H9 (cell line): ENCODE data around the gene SPRR2F. TPM values are rescaled to one million over a fixed set of nuclear protein-coding genes. Genes with fewer than 3 reads are reported as not detected.

Experiments
- DNase-seq: peaks from one replicate; pipeline ENCODE4 v3.0.0-alpha.2; 2017
- H2AFZ ChIP-seq: one replicate; pipeline ENCODE4 v1.6.1; 2013; ENCODE audit warnings: mild to moderate bottlenecking, low read length, control low read depth, moderate library complexity
- H2AK5ac ChIP-seq: 2 replicates; pipeline ENCODE4 v1.6.1; 2013; ENCODE audit warnings: low read length, control low read depth, mixed read lengths; ENCODE audit not compliant: insufficient read length
- H2BK120ac ChIP-seq: one replicate; pipeline ENCODE4 v1.6.1; 2013; ENCODE audit warnings: low read depth, mild to moderate bottlenecking, low read length, control low read depth, inconsistent platforms; ENCODE audit not compliant: poor library complexity, severe bottlenecking
- H2BK12ac ChIP-seq: 2 replicates; pipeline ENCODE4 v1.6.1; 2013; ENCODE audit warnings: low read length, control low read depth, mixed read lengths, low read depth; ENCODE audit not compliant: insufficient read length
- H2BK15ac ChIP-seq: 2 replicates; pipeline ENCODE4 v1.6.1; 2013; ENCODE audit warnings: low read depth, low read length, control low read depth
- H2BK20ac ChIP-seq: one replicate; pipeline ENCODE4 v1.6.1; 2013; ENCODE audit warnings: low read depth, mild to moderate bottlenecking, low read length, control low read depth, inconsistent platforms; ENCODE audit not compliant: poor library complexity, severe bottlenecking
- H2BK5ac ChIP-seq: 2 replicates; pipeline ENCODE4 v1.6.1; 2013; ENCODE audit warnings: low read length, control low read depth, mixed read lengths; ENCODE audit not compliant: insufficient read length
- H3K14ac ChIP-seq: 2 replicates; pipeline ENCODE4 v1.6.1; 2013; ENCODE audit warnings: low read length, control low read depth; ENCODE audit not compliant: insufficient read depth
- H3K18ac ChIP-seq: 2 replicates; pipeline ENCODE4 v1.6.1; 2013; ENCODE audit warnings: low read depth, mild to moderate bottlenecking, mixed read lengths, low read length, control low read depth; ENCODE audit not compliant: insufficient read length
- H3K23ac ChIP-seq: 2 replicates; pipeline ENCODE4 v1.6.1; 2013; ENCODE audit warnings: low read length, control low read depth, mixed read lengths, low read depth; ENCODE audit not compliant: insufficient read length
- H3K23me2 ChIP-seq: 2 replicates; pipeline ENCODE4 v1.6.1; 2013; ENCODE audit warnings: low read depth, mild to moderate bottlenecking, mixed read lengths, low read length, control low read depth; ENCODE audit not compliant: insufficient read length, poor library complexity, severe bottlenecking
- H3K27ac ChIP-seq: 2 replicates; pipeline ENCODE4 v1.5.1; 2013; ENCODE audit warnings: low read length, control low read depth, mixed read lengths, low read depth; ENCODE audit not compliant: insufficient read length
- H3K27me3 ChIP-seq: 2 replicates; pipeline ENCODE4 v1.6.1; 2013; ENCODE audit warnings: low read length, control low read depth, inconsistent platforms; ENCODE audit not compliant: insufficient read depth
- H3K4ac ChIP-seq: 2 replicates; pipeline ENCODE4 v1.6.1; 2013; ENCODE audit warnings: low read depth, mild to moderate bottlenecking, control low read depth, inconsistent platforms, low read length, moderate library complexity
- H3K4me1 ChIP-seq: 2 replicates; pipeline ENCODE4 v1.6.1; 2013; ENCODE audit warnings: low read length, control low read depth, inconsistent platforms; ENCODE audit not compliant: insufficient read depth
- H3K4me2 ChIP-seq: 2 replicates; pipeline ENCODE4 v1.6.1; 2013; ENCODE audit warnings: low read length, control low read depth, mixed read lengths; ENCODE audit not compliant: insufficient read length, insufficient read depth
- H3K56ac ChIP-seq: 2 replicates; pipeline ENCODE4 v1.6.1; 2013; ENCODE audit warnings: low read depth, mild to moderate bottlenecking, mixed read lengths, low read length, control low read depth; ENCODE audit not compliant: insufficient read length
- H3K79me1 ChIP-seq: 2 replicates; pipeline ENCODE4 v1.6.1; 2013; ENCODE audit warnings: low read depth, mild to moderate bottlenecking, moderate library complexity, low read length, control low read depth, inconsistent platforms; ENCODE audit not compliant: insufficient read depth, poor library complexity, severe bottlenecking
- H3K79me2 ChIP-seq: 2 replicates; pipeline ENCODE4 v1.6.1; 2013; ENCODE audit warnings: low read length, control low read depth, inconsistent platforms; ENCODE audit not compliant: insufficient read depth
- H3K9ac ChIP-seq: 2 replicates; pipeline ENCODE4 v1.6.1; 2013; ENCODE audit warnings: low read length, control low read depth, mixed read lengths; ENCODE audit not compliant: insufficient read length; ENCODE audit errors: extremely low read depth
- H3K9me3 ChIP-seq: one replicate; pipeline ENCODE4 v1.6.1; 2013; ENCODE audit warnings: low read depth, low read length, inconsistent platforms; ENCODE audit not compliant: control insufficient read depth
- H3T11ph ChIP-seq: one replicate; pipeline ENCODE4 v1.6.1; 2013; ENCODE audit warnings: mild to moderate bottlenecking, low read length, control low read depth, inconsistent platforms
- H4K20me1 ChIP-seq: one replicate; pipeline ENCODE4 v1.6.1; 2013; ENCODE audit not compliant: control insufficient read depth, insufficient read length, insufficient read depth
- H4K5ac ChIP-seq: 2 replicates; pipeline ENCODE4 v1.6.1; 2013; ENCODE audit warnings: low read depth, mild to moderate bottlenecking, mixed read lengths, low read length, control low read depth; ENCODE audit not compliant: insufficient read length
- H4K8ac ChIP-seq: replicated peaks from 2 replicates; pipeline ENCODE4 v1.6.1; 2013; ENCODE audit warnings: low read length, control low read depth, mixed read lengths, low read depth; ENCODE audit not compliant: insufficient read length
- H4K91ac ChIP-seq: 2 replicates; pipeline ENCODE4 v1.6.1; 2013; ENCODE audit warnings: low read depth, mild to moderate bottlenecking, moderate library complexity, mixed read lengths, low read length, control low read depth; ENCODE audit not compliant: insufficient read length
- H3K27ac Mint-ChIP-seq, 3 experiments: 2 replicates in 2 of 3; 3 replicates in 1 of 3; pipeline ENCODE4 v1.8.0; 2020 to 2021; ENCODE audit warnings: mixed read lengths in 3 of 3, mild to moderate bottlenecking in 1 of 3, moderate library complexity in 1 of 3
- H3K27me3 Mint-ChIP-seq: 2 replicates; pipeline ENCODE4 v1.8.0; 2021; ENCODE audit warnings: low read depth, mild to moderate bottlenecking, moderate library complexity, mixed read lengths
- H3K36me3 Mint-ChIP-seq, 3 experiments: 2 replicates in 2 of 3; 3 replicates in 1 of 3; pipeline ENCODE4 v1.8.0; 2020 to 2021; ENCODE audit warnings: low read depth in 3 of 3, mixed read lengths in 3 of 3; ENCODE audit not compliant: insufficient read depth in 1 of 3
- H3K4me1 Mint-ChIP-seq, 2 experiments: 2 replicates each; pipeline ENCODE4 v1.8.0; 2020; ENCODE audit warnings: mixed read lengths in 2 of 2
- H3K4me3 Mint-ChIP-seq, 2 experiments: 2 replicates in 1 of 2; 3 replicates in 1 of 2; pipeline ENCODE4 v1.8.0; 2020 to 2021; ENCODE audit warnings: mild to moderate bottlenecking in 2 of 2, mixed read lengths in 2 of 2, moderate library complexity in 1 of 2
- H3K9me3 Mint-ChIP-seq, 2 experiments: 2 replicates in 1 of 2; 3 replicates in 1 of 2; pipeline ENCODE4 v1.8.0; 2020; ENCODE audit warnings: mild to moderate bottlenecking in 2 of 2, mixed read lengths in 2 of 2, moderate library complexity in 1 of 2
- CTCF ChIP-seq: fragments of 200-600 bp; sonication (generic); conservative IDR thresholded peaks from 3 replicates; pipeline ENCODE4 v1.8.0; 2021; ENCODE audit warnings: antibody characterized with exemption, mild to moderate bottlenecking
- whole genome bisulfite sequencing: extraction: QIAGEN DNeasy Blood & Tissue Kit; methylation state at CpG from one replicate; pipeline ENCODE4 v1.1.7; 2013; ENCODE audit warnings: missing lambda C conversion rate, low lambda C conversion rate, mixed read lengths; ENCODE audit not compliant: insufficient read length; ENCODE audit errors: extremely low coverage; 5-methylcytosine and 5-hydroxymethylcytosine counted together
- total RNA-seq: library from RNA; stranded (reverse); gene quantifications from 2 replicates; pipeline ENCODE4 v1.2.1, GENCODE V29; 2021

The SPRR2F gene
- total RNA-seq, 1 experiment from 2014 or later: not detected

- no peaks in the 10 kb centered on the region for H3K79me2 ChIP-seq
- H3T11ph ChIP-seq: no peak within 1 kb of the TSS
- H3K9me3 Mint-ChIP-seq: peaks cover 0 to 3% of the 10 kb centered on the region in 2 experiments; a peak in 2 of 5 replicates
- WGBS: no CpG with 5 or more reads among the region's 1 CpG
- no peak within 1 kb of the TSS for H3K27ac ChIP-seq
- H4K5ac ChIP-seq: no peak within 1 kb of the TSS
- no peak within 1 kb of the TSS for H2BK120ac ChIP-seq
- peaks cover 0 to 2% (median 0%) of the 10 kb centered on the region in 3 experiments; a peak in 2 of 7 replicates for H3K36me3 Mint-ChIP-seq
- H2BK12ac ChIP-seq: no peak within 1 kb of the TSS
- peaks cover 4% of the 10 kb centered on the region; the same call in 1 of the 2 replicates for H3K27me3 Mint-ChIP-seq
- no peak within 1 kb of the TSS for H3K4me2 ChIP-seq
- H3K56ac ChIP-seq: no peak within 1 kb of the TSS
- no peak within 1 kb of the TSS for H4K8ac ChIP-seq
- no peak within 1 kb of the TSS for H2BK5ac ChIP-seq
- no peak within 1 kb of the TSS for H3K23ac ChIP-seq
- no peak for TF ChIP-seq CTCF
- no peak within 1 kb of the TSS for H2BK15ac ChIP-seq
- no peaks in the 10 kb centered on the region for H3K27me3 ChIP-seq
- H3K79me1 ChIP-seq: no peaks in the 10 kb centered on the region
- no peak within 1 kb of the TSS for H2AK5ac ChIP-seq
- DNase-seq: no peak
- H3K14ac ChIP-seq: no peak within 1 kb of the TSS
- H4K91ac ChIP-seq: no peak within 1 kb of the TSS
- no peak within 1 kb of the TSS for H2AFZ ChIP-seq
- H3K9me3 ChIP-seq: no peaks in the 10 kb centered on the region
- H3K23me2 ChIP-seq: no peaks in the 10 kb centered on the region
- H3K9ac ChIP-seq: no peak within 1 kb of the TSS
- no peak within 1 kb of the TSS for H3K4ac ChIP-seq
- no peak within 1 kb of the TSS for H2BK20ac ChIP-seq
- no peaks in the 10 kb centered on the region for H3K4me1 Mint-ChIP-seq
- no peaks in the 10 kb centered on the region for H3K4me1 ChIP-seq
- no peak within 1 kb of the TSS for H3K27ac Mint-ChIP-seq
- no peaks in the 10 kb centered on the region for H4K20me1 ChIP-seq
- H3K18ac ChIP-seq: no peak within 1 kb of the TSS
- no peak within 1 kb of the TSS for H3K4me3 Mint-ChIP-seq
These were observed 37.5 kb upstream of the SPRR2F start, which contains the start of gene SPRR2G for GRCh38 chr1:153150846-153151245. Gene SPRR2G, minus strand, starts transcription at chr1:153150890. Its CDS starts 780 bp downstream, at chr1:153150110.
